COLO829 (cell line): ENCODE results near the gene PTBP3.

Source experiments
- DNase-seq: peaks from one replicate; pipeline ENCODE4 v3.0.0; 2012; ENCODE audit warnings: low spot score

PTBP3 gene

DNA sequence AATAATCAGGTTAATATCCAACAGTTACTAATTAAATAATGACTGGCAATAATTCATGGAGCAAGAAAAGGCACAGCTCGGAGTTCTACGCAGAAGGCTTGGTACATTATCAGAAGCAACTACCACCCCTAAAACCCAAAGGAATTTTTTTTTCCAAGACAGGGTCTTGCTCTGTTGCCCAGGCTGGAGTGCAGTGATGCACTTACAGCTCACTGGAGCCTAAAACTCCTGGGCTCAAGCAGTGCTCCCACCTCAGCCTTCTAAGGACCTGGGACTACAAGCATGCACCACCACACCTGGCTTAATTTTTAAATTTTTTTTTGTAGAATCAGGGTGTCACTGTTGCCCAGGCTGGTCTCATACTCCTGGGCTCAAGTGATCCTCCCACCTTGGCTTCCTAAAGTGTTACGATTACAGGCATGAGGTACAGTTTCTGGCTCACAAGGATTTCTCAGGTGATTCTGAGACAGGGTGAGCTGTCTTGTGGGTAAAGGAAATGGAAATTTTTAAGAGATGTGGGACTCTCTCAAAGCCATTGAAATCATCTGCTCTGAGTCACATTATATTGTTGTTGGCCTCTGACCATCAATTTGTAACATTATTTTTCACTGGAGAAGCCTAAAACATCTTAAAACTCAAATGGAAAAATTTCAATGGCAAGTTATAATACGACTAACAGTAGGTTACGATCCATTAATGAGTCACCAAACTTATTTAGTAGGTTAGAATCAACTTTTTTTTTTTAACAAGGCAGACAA is 26.8 kb upstream of the PTBP3 start:
- no peak for DNase-seq

DNA sequence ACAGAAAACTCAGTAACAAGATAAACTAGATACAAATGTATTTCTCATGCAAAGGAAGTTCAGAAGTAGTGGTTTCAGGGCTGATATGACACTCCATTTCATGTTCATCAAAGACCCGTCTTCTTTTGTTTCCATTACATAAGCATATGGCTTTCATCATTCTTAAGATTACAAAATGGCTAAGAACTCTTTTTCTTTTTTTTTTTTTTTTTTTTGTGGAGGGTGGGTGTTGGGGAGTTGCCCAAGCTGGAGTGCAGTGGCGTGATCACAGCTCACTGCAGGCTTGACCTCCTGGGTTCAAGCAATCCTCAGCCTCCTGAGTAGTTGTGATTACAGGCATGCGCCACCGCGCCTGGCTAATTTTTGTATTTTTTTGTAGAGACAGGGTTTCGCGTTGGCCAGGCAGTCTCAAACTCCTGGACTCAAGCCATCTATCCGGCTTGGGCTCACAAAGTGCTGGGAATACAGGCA is 22.0 kb upstream of the PTBP3 start:
- no peak for DNase-seq

DNA sequence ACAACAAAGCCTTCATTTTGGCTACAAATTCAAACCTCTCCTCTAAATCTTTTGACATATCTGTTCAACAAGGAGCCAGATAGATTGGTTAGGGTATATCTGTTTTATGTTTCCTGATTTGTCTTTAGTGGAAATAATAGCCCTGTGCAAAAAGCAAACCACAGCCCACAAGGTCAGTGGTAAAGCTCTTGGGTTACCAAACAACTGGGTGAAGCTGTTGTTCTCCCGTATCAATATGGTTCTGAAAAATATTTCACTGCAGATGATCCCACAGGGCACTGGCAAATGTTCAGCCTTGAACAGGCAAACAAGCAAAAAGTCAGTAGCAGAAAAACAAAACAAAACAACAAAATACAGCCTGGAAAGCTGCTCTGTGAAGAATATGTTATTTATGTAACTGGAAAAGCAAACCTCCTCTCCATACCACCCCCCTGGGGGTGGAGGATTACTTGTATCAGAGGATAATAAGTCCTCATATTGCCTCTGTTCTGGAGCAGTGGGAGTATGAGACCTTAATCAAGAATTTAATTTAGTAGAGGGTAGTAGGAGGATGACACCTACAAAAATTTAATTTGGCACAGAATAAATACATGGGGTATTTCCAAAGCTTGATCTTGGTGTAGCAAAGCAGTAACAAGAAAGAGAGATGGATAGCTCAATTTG is 20.8 kb upstream of the PTBP3 start:
- DNase-seq, result no peak

DNA sequence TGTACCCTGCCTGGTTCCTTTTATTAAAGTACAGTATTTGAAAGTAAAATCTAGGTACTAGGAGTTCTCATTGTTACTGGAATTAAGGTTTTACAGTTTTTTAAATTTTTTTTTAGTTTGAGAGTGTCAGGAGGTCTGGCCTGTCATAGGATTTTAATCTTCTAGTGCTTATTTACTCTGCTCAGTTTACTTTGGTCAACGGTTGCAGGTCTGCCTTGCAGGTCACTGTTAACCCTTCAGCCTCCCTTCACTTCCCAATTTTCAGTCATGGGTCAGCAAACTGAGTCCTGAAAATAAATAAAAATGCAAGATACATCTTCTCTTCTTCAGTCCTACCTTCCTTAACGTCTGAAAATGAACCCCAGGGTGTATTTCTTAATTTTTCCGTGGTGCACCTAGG is 18.8 kb upstream of the PTBP3 start:
- no peak for DNase-seq

DNA sequence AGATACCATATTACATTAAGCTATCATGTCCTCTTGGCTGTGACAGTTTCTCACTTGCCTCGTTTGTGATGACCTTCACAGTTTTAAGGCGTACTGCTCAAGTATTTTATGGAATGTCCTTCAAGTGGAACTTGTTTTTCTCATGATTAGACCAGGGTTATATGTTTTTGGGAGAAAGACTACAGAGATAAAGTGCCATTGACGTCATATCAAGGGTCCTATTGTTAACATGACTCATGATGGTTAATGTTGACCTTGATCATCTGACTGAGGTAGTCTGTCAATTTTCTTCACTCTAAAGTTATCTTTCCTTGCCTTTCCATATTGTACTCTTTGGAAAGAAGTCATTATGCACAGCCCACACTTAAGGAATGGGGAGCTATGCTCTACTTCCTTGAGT is 17.8 kb upstream of the PTBP3 start:
- no peak for DNase-seq

DNA sequence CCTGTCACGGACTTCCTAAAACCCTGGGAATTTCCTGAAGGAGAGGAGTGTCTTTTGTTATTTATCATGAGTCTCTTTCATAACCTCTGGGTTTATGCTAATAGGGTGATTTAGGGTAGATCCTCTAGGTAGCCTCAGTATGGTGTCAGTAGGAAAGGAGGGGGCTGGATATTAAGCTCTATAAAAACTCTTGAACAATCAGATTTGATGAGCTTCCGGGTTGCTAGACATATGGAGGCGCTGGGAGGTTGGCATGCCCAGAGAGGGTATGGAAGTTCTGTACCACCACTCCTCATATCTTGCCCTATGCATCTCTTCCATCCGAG is 15.6 kb upstream of the PTBP3 start:
- no peak for DNase-seq

DNA sequence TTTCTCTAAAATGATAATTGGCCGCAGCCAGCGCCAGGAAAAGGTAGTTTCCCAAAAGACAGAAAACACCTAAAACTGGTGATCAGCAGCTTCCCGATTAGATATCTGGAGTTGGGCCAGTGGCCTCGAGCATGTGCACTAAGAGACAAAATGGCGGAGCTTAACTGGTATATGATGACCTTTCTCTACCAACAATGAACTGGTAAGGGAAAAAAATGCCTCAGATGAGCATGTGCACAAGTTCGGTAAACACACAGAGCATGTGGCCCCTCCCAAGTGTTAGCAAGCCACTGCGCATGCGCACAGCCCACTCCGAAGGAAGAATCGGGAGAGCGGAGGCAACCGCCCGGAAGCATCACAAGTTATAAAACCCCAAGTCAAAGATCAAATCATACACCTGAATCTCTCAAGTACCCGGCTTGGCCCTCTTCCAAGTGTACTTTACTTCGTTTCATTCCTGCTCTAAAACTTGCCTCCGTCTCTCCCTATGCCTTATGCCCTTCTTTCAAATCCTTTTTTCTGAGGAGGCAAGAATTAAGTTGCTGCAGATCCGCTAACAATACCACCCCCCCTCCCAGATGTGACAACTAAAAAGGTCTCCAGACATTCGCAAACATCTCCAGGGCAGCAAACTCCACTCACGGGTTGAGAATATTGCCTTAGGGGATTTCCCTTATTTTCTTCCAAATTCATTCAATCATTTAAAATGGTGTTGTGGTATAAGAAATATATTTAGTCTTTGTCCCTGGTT is 15.0 kb upstream of the PTBP3 start:
- peak; percentile 73 for DNase-seq

DNA sequence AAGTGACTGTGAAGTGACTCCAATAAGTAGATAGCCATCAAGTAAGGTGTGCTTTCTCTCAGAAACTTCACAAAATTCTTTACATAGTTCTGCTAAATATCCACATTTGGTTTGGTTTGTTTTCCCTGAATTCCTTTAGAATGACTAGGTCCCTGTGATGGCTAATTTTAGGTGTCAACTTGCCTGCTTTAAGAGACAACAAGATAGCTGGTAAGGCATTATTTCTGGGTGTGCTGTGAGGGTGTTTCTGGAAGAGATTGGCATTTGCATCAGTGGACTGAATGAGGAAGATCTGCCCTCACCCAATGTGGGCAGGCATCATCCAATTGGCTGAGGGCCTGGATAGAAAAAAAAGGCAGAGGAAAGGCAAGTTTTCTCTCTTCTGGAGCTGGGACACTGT is 8.3 kb upstream of the PTBP3 start:
- no peak for DNase-seq

DNA sequence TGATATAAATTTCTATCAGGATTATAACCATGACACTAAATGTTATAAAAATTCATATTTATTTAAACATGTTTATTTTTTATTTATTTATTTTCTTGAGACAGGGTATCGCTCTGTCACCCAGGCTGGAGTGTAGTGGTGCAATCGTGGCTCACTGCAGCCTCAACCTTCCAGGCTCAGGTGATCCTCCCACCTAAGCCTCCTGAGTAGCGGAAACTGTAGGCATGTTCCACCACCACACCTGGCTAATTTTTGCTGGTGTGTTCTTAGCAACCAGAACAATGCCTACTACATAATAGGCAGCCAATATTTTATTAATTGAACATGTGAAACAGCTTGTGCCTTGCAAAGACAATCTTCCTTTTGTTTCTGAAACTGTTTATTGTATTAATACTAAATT is 6.5 kb upstream of the PTBP3 start:
- DNase-seq, result no peak

DNA sequence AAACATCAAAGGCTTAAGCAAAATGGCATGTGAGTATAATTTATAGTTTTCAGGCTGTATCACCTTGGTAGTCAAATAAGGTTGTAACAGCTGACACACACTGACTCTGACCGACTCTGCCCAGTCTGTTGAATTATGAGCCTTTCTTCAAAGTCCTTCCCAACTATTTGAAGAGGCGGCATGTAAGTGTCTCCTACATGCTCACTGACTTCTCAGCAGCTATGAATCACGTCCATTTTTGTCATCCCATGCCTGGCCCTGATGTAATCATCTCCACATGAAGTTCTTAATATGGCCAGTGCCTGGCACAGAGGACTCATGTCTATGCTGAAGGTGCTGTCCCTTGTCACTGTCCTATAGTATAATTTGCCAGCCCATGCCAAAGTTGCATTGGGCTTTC is 5.1 kb upstream of the PTBP3 start:
- no peak for DNase-seq

DNA sequence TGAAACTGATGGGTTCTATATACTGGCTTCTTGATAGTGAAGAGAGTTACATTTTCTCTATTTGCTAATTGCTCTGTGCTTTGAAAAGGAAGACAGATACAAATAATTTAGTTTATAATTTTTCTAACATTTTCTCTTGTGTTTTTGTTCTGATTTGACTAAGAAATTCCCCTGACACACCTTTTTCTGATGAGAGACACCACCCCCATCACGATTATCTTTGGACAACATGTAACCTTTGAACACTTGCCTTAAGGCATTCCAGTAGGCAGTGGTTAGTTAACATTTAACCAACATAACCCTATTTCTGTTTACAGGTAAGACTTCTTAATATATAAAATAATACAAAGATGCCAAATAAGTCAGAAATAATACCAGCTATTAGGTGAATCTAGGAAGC is 4.1 kb upstream of the PTBP3 start:
- no peak for DNase-seq

DNA sequence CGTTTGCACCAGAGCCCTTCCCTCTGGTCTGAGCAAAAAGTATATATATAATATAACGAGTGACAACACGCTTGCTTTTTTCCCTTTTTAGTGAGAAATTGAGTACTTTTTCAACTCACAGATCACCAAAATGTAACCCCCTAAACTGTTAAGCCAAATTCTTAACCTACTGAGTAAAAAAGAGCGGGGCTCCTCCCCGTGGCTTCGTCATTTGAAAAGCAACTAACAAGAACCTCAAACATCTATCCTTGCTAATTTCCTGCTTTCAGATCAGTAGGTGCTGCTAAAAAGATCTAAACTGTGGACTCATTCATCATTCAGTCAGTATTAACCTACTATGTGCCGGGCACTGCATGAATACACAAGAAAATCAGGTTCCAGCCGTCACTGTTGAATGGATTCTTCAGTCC is 1.0 kb upstream of the PTBP3 start:
- no peak for DNase-seq

DNA sequence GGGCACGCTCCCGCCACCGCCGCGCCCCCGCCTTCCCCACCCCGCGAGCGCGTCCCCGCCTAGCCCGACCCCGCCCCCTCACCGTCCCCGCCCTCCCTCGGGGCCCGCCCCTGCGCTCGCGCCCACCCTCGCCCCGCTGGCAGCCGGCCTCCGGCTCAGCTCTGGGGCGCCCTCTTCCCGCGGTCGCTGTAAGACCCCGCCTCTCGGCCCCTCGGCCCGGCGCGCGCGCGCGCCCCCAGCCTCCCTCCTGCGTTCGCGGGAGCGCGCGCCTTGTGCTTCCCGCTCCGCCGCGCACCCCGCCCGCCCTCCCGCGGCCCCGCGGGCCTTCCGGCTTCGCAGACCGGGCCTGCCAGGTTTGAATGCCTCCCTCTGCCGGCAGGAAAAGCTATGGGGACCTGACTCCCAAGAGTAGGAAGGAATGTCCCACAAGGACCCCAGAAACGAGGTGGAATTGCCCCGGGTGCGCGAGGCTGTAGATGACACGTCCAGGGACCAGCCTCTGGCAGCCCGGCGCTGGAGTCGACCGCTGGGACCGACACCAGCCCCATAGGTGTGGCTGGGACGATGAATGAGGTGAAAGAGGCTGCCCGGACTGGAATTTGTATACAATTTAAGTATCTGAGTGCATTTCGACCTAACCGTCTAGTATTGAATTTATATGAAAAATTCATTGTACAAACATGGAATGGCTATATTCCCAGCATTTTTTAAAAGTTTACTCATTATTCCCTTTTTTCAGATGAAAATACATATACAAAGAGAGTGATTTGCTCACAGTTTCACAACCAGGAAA is 416 bp upstream of the PTBP3 start:
- peak; percentile 91 for DNase-seq

DNA sequence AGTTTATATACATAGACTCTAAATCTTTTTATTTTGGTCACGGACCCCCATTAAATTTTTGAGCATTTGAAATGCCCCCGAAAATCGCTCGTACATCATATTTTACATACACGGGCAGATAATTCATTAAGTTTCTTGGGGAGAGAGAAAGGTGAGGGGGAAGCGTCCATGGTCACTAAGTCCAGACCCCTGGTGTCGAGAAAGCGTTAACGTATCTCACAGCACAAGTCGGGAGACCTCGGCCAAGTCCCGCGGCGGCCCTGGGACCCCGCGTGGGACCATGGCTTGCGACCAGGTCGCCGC is 794 bp downstream of the PTBP3 start:
- no peak for DNase-seq

DNA sequence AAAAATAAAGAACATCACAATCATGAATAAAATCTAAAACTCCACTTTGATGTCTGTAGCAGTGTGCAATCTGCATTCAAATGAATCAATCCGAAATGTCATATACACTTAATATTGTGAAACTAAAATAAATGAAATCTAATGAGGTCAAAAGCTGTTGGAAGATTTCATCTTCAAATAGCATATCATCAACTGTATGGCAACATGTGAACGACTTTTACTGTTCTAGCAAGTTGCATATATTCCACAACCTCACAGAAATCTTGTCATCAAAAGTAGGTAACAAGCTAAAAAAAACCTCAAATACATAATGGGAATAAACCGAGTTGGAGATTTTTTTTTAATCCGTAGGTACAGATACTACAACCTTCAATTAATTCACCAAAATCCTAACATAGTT is 1.2 kb downstream of the PTBP3 start:
- no peak for DNase-seq

DNA sequence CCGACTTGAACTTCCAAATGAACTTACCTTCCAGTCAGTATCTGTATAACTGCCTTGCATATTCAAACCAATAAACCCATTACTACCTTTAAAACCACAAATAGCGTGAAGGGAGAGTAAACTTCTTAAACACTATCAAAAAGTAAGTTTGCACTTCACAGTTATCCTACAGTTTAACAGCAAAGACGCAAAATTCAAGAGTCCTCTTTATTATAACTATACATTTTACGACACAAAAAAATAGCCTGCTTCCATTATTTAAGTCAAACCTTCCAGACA is 1.8 kb downstream of the PTBP3 start:
- DNase-seq, result no peak

DNA sequence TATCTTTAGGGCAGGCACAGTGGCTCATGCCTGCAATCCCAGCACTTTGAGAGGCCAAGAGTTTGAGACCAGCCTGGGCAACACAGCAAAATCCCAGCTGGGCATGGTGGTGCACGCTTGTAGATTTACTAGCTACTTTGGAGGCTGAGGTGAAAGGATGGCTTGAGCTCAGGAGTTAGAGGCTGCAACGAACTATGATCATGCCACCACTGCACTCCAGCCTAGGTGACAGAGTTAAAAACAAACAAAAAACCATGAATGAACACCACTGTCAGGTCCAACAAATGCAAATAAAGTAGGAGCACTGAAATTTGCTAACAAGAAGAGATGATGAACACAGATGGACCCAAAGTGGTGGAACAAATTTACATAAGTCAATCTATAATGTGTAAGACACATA is 4.9 kb downstream of the PTBP3 start:
- no peak for DNase-seq

DNA sequence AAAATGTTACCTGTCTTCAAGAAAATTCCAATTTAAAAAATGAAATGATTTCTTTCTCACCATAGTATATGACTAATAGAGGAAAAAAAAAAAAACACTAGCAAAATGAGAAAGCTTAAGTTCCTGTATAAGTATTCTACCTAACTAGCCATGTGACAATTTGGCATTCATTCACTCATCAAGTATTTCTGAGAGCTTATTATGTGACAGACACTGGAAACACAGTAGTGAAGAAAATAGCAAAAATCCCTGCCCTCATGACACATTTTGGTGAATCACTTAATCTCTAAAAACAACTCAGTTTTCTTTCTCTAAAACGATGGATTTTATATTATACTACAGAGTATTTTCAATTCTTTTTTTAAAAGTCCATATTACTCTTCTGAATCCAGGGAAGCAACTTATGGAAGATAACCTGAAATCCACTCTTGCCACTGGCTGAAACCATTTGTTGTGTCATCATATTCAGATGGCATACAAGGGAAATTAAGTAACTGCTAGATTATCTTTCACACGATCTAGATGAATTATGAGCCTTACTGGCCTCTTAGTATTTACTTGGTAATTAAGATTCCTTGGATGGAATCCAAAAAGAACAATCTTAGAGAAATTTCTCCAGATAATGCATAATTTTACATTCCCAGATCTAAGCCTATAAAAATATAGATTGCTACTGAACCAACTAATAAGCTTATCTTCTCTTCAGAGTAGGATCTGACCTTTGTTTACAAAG is 5.5 kb downstream of the PTBP3 start:
- DNase-seq, result no peak

DNA sequence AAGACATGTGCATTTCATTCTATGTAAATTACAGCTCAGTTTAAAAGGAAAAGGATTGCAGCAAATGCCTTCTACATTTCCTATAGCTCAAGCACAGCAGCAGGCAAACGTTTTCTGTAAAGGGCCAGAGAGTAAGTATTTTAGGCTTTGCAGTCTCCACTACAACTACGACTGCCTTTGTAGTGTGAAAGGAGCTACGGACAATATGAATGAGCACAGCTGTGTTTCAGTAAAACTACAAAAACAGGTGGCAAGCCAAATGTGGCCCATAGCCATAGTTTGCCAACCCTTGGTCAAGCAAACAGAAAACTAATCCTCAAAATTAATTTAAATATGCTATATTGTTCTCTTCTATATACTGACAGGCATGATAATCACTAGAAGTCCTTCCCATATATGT is 7.2 kb downstream of the PTBP3 start:
- no peak for DNase-seq

DNA sequence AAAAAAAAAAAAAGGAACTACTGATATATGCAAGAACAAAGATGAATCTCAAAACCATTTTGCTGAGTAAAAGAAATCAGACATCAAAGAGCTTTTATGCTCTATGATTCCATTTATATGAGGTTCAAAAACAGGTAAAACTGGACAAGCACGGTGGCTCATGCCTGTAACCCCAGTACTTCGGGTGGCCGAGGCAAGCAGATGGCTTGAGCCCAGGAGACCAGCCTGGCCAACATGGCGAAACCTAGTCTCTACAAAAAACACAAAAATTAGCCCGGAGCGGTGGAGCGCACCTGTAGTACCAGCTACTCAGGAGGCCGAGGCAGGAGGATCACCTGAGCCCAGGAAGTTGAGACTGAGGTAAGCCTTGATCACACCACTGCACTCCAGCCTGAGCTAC is 7.8 kb downstream of the PTBP3 start:
- no peak for DNase-seq

DNA sequence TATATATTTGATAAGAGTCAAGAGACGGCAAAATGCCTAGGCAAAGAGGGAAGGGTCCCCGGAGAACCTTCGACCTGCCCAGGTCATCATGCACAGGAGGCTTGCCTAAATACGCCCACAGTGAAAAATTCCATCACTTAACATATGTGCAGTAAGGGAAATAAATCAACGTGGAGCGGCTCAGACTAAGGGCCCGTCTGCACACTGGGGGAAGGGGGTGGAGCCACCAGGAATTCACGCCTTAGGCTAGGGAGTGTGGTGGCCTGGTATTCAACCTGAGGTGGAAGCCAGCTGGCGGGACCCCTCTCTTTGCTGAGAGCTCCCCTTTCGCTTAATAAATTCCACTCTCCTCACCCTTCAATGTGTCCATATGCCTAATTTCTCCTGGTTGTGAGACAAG is 8.3 kb downstream of the PTBP3 start:
- DNase-seq, result no peak

DNA sequence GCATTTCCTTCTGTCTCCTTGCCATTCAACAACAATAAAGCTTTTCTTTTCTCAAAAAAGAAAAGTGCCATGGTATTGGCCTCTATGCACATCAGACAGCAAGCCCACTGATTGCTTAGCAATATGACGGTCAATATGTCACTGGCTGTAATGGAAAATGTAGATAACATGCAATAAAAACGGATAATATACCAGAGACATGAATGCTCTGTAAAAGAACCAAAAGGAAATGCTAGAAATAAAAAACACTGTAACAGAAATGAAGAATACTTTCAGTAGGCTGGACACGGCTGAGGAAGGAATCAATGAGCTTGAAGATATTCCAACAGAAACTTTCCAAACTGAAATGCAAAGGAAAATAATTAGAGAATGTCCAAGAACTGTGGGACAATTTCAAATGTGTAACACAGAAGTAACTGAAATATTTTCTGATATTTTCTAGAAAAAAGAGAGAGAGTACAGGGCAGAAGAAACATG is 10.0 kb downstream of the PTBP3 start:
- no peak for DNase-seq
